ENCODE data around the gene DESI1.
"Not testable (repeated sequence)": the region's sequence is repeated elsewhere in the genome, so short reads cannot be mapped to it uniquely, and the experiment has no call there.

DESI1 gene

DNA sequence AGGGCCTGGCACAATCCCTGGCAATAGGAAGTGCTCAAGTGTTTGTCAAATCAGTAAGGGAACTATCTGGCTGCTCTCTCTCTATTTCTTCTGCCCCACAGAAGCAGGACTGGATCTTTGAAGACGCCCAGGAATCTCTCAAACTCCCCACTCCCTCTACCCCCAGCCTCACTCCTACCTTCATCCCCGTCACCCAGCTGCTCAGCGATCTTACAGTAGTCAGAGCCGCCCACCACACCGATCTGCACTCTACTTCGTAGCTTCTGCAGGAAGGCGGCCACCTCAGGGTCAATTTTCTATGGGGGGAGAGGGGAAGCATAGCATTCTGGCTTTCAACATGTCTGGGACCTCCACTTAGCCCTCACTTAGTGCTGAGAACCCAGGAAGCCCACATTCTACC, 34.9 kb downstream of the DESI1 start:
- no peak for DNase-seq (ENCODE audit: low spot score)

DNA sequence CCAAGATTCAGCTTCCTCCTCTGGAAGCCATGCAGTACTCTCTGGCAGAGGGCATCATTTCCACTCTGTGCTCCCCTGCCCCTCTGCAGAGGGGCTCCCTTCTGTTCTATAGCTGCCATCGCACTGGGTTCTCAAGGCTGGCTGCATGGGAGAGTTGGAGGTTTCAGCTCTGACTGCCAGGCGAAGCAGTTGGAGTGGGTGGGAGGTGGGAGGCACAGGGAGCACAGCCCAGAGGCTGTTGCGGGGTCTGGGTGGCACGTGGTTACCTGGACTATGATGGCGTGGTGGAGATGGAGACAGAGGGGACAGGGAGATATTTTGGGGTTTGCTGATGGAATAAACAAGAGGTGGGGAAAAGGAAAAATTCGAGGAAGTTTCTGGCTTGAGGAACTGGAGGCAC, 36.0 kb downstream of the DESI1 start:
- no peak for DNase-seq (ENCODE audit: low spot score)

DNA sequence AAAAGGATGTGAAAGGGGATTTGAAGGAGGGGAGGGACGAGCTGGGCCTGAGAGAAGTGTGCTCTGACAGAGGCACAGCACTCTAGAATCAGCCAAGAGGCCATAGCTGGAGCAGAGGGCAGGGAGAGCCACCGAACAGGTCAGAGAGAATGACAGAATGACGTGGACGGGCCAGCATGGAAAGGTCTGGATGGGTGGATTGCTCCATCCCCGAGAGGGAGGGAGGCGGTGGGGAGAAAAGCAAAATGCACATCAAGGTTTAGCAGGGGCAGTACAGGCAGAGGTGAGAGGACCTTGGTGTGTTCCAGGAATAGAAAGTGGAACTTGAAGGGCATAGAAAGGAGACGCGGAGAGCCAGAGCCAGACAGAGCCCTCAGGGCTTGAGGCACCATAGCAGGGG, 38.1 kb downstream of the DESI1 start:
- no peak for DNase-seq (ENCODE audit: low spot score)

DNA sequence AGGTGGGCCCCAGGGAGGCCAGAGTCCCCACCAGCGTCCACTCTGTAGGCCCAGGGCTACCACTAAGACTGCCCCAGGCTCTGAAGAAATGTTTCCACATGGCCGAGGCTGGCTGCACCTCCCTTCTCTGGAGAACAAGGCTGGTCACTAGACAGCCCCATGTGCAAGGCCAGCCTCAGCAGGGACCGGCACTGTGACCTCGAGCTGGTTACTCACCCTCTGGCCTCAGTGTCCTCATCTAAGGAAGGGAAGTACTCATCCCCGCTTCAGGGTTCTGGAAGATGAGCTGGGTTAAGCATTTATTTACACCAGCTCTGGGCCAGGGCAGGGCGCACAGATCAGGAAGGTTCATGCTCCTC, 40.9 kb downstream of the DESI1 start:
- no peak for DNase-seq (ENCODE audit: low spot score)

DNA sequence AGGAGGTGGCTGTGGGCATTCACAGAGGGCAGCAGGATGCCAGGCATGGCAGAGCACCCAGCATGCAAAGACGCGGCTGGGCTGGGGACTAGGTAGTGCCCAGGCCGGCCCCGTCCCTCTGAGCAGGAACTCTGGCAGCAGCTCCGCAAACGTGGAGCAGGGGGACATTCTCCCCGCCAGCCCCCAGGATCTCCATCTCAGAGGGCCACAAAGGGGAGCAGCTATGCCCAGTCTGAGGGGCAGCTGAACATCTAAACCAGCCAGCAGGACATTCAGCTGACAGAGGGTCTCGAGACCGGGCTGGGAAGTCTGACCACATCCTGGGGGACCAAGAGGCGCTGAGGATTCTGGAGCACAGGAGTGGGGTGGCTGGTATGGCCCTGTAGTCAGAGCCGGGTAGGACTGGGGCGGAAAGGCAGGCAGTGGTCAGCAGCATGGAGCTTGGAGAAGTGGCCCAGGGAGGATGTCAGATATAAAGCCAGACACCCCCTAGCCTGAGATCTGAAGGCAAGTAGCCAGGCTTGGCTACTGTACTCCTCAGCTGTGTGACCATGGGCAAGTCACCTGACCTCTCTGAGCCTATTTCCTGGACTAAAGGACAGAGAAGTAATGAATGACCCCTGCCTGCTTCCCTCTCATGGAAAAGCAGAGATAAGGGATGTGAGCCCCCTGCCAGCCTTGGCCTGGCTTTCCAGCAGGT, 41.4 kb downstream of the DESI1 start:
- no peak for DNase-seq (ENCODE audit: low spot score)

DNA sequence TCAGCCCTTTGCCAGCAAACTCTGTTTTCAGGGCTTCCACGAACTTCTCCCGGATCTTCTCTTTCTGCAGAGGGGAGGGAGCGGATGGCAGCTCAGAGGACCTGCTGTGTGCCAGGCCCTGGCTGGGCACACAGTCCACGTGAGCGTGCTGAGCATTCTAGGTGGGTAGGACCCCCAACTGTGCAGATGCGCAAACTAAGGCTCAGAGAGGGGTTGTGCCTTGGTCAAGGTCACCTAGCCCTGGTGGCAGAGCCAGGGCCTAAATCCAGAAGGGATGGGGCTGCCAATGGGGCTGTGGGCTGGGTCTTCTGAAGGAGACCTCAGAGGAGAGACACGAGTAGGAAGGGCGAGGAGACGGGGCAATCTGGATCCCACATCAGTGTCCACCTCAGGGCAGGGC, 42.0 kb downstream of the DESI1 start:
- DNase-seq (ENCODE audit: low spot score): no peak

DNA sequence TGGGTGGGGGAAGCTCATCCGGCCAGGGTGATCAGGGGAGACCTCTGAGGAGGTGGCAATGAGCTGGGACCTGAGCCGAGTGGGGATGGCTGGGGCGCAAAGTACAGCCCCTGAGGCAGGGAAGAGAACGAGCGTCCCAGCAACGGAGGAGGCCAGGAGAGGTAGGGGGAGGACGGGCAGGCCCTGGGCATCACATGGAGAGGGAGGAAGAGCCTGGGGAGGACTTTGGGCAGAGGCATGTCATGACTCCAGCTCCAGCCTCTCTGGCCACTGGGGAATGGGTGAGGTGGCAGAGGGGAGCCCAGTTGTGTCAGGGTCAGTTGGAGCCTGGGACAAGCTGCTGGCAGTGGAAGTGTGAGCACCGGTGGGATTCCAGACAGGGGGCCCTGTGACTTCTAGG, 42.7 kb downstream of the DESI1 start:
- no peak for DNase-seq (ENCODE audit: low spot score)

DNA sequence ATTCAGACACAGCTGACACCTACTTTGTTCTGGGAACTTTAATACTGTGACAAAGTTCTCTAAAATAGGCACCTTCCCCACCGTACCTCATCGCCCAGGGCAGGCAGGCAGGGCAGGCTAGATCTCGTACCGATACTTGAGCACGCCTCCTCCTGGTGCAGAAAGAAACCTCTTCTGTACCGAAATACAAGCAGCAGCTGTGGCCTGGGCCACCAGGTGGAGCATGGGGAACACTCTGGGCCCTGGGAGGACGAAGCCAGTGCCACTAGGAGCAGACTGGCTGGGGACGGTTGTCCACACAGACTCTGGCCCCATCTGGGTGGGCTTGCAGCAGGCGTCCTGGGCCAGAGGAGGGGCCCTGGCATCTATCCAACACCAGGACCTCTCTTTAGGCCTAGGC, 44.0 kb downstream of the DESI1 start:
- DNase-seq (ENCODE audit: low spot score): peak; percentile 84

DNA sequence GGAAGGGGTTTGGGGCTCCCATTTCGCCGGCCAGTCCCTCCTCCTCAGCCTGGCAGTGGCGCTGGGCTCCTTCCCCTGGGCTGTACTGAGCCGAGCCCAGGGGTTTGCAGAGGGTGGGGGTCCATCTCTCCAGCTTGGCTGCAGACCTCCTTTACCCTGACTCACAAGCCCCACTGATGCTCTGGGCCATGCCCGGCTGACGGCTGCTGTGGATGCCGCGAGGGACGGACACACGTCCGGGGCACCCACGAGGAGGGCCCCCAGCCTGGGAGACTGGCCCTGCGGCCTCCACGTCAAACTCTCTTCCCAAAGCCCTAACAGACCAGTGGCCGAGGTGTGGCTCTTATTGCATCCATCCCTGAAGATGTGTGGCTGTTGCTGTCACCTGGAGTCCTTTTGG, 45.3 kb downstream of the DESI1 start:
- DNase-seq (ENCODE audit: low spot score): no peak

DNA sequence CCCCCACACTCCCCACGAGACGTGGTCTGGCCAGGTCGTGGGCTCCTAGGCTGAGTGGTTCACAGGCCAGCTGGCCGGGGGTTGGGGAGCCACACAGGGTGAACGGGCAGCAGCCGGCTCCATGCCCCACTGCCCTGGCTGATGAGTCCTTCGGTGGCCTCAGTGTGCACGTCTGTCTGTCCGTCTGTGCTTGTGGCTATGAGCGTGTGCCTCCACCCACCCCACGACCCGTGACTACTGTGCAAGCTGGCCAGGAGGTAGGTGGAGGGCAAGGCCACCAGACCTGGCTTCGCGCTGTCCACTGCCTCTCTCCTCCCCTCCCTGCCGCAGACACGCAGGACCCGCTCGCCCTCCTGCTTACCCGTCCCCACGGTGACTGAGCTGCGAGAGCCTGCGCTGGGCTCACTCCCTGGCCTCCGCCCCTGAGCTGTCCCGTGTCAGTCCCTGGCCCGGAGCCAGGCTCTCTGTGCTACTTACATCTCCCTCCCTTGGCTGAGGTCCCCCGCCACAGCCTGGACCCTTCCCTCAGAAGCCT, 45.9 kb downstream of the DESI1 start:
- DNase-seq (ENCODE audit: low spot score): no peak

DNA sequence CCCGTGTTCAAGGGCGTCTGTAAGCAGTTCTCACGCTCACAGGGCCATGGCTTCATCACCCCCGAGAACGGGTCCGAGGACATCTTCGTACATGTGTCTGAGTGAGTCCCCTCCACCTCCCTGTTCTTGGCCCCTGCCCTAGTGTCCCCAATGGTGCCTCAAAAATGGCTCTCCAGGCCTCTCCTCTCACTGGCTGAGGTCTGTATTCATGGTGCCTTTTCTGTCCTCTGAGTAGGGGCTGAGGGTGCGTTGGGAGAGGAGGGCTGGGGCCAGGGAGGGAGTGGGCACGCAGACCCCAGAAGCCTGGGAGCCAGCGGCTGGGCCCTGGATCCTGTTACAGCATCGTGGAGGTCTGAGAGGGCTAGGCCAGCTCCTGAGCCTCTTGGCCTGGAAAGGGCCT, 47.2 kb downstream of the DESI1 start:
- DNase-seq (ENCODE audit: low spot score): no peak

DNA sequence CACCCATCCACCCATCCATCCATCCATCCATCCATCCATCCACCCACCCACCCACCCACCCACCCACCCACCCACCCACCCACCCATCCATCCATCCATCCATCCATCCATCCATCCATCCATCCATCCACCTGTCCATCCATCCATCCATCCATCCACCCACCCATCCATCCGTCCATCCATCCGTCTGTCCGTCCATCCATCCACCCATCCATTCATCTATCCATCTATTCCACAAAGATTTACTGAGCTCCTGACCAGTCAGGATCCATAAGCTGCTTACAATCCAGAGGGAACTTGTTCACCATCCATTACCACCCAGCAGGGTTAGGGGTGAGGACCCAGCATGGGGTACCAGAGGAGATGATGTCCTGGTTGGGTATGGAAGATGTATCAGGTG, 48.5 kb downstream of the DESI1 start:
- DNase-seq (ENCODE audit: low spot score): not testable (repeated sequence)

DNA sequence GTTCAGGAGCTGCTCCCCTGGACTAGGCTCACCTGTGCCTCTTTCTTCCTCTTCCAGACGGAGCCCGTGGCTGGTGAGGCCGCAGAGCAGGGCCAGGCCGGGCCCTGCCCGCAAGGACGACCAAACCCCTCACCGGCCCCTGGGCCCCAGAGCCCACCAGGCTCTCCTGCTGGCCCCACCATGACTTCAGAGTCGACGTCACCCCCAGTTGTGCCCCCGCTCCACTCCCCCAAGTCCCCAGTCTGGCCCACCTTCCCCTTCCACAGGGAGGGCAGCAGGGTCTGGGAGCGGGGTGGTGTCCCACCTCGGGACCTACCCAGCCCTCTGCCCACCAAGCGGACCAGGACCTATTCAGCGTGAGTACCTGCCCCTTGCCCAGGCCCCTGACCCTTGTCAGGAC, 49.1 kb downstream of the DESI1 start:
- no peak for DNase-seq (ENCODE audit: low spot score)

DNA sequence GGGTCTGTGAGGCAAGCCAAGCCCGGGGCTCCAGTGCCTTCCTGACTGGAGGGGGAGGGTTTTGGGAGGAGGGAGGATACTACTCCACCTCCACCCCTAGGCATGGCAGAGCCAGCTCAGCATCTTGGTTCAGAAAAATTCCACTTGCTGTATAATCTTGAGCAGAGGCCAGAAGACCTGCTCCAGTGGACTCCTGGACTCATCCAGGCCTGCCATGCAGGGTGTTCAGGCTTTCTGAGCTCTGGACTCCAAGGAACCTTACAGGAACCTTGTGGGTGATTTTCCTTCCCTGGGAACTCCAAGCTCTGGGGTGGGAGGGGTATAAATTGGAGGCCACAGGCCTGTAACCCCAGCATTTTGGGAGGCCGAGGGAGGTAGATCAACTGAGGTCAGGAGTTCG, 50.6 kb downstream of the DESI1 start:
- DNase-seq (ENCODE audit: low spot score): no peak

DNA sequence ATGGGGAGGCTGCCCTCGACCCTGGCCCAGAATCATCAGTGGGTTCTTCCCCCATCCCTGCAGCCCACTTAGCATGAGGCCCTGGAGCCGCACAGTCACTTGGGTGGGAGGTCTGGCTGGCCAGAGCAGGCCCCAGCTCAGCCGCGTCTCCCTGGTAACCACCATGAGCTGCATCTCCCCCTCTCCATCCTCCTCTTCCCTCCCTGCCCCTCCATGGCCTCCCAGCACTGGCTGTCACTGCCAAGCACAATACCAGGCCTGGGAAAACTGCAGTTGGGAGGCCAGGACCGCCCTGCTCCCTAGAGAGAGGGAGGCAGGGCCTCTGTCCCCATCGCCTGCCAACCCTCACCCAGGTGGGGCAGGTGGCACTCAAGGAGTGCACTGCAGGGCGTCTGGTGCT, 52.0 kb downstream of the DESI1 start:
- no peak for DNase-seq (ENCODE audit: low spot score)

DNA sequence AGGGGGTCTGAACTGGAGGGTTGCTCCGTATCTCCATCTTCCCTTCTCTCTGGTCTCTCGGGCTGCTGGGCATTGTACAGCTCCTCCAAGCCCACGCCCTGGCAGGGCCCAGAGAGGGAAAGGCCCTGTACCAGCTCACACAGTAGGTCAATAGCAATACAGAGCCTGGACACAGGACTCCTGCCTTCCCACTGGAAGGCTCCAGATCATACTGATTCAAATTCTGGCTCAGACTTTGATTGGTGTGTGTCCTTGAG, 53.4 kb downstream of the DESI1 start:
- no peak for DNase-seq (ENCODE audit: low spot score)

DNA sequence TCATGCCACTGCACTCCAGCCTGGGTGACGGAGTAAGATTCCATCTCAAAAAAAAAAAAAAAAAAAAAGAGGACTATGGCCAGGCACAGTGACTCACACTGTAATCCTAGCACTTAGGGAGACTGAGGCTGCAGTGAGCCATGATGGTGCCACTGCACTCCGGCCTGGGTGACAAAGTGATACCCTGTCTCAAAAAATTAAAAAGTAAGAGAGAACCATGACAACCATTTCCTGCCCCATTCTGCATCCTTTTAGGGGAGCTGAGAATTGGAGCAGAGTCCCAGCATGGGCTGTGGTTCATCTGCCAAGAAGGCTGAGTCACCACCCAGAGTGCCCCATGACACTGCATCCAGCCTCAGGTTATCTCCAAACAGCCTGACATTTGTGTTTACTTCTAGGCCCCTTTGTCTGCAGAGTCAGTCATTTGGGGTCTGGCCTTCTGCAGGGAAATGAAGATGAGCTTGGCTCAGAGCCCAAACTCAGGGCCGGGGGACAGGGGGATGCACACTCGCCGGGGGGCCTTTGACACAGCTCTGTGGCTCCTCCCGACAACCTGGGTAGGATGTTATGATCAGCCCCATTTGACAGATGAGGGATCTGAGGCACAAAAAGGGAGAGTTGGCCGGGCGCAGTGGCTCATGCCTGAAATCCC, 55.3 kb downstream of the DESI1 start:
- DNase-seq (ENCODE audit: low spot score): peak; percentile 84

DNA sequence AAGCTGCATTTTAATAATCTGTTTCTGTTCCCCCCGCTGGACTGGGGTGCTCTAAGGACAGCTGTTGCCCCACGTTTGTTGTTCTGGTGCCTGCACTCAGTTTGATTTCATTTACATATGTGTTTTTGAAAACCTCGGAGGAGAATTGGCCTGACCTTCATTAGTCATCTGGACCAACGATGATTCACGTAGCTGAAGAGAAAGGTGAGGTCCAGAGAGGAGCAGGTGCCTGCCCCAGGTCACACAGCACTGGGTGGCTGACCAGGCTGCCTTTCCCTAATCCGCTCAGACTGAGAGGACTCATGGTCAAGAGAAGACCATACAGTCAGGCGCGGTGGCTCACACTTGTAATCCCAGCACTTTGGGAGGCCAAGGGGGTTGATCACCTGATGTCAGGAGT, 56.3 kb downstream of the DESI1 start:
- DNase-seq (ENCODE audit: low spot score): no peak

DNA sequence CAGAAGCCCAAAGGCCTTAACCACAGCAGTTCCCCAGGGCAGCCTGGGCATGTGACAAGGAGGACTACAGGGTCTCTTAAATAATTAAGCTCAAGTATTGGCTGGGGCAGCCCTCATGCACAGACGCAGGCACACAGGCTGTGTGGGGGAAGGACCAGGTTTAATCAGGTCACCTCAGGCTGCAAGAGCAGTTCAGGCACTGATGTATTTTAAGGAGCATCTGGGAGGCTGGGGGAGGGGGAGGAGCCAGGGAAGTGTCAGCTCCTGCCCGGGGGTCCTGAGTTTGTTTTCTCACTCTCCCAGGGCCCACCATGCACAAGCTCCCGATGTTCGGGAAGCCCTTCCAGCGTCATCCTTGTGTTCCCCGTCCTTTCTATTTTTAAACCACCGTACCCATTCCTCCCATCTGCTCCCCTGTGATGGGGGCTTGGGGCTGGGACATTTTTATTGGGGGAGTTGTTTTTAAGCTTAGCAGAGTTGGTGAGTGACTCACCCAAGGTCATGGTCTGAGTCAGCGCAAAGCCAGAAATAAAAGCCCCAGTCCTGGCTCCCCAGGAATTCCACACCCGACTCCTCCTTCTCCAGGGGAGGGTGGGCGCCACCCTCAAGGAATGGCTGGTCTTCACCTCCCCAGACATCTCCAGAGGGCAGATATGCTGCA, 57.7 kb downstream of the DESI1 start:
- DNase-seq (ENCODE audit: low spot score): no peak

DNA sequence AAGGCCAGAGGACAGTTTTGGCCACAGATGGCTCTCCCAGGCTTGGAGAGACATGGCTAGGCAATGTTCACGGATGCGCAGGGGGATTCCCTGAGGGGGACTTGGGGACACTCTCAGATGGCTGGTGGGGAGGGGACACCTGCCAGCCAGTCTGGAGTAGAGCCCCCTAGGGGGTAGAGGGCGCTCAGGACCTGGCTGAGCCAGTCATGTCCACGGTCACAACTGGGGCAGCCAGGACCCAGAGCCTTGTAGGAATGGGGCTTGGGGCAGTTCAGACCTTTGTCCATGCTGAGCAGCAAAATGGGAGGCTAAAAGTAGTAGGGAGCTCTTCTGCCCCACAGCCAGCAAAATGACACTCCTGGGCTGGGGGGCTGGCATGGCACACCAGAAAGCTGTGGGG, 58.4 kb downstream of the DESI1 start:
- no peak for DNase-seq (ENCODE audit: low spot score)

DNA sequence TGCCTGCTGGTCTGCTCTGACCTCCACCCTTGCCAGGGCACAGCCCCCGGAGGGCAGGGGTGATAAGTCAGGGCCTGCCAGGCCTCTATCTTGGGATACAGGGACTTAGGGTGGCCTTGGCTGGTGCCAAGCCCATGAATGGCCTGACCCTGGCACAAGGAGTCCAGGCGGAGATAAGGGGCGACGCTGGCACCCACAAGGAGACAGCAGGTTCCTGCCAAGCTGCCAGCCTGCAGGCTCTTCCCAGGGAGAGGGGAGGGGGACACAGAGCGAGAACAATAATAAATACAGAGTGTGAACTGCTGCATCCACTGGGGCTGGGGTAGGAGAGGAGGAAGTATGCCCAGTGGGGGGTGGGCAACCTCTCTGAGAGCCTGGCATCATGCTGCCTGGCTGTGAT, 59.1 kb downstream of the DESI1 start:
- no peak for DNase-seq (ENCODE audit: low spot score)

DNA sequence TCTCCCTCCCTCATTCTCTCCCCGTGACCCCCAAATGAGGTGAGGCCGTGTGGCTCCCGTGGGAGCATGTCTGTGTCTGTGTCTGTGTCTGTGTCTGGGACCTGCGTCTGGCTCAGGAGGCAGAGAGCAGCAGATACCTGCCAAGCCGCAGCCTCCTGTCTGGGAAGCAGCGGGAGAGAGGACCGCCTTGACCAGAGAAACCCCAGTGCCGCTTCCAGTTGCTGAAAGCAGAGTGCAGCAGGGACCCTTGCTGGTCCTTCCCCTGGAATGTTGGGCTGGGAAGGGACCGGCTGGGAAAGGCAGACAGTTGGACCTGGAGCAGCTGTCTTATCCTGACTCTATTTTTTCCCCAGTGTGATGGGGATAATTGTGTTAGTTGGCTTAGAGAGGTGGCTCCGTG, 59.5 kb downstream of the DESI1 start:
- DNase-seq (ENCODE audit: low spot score): peak; percentile 61

DNA sequence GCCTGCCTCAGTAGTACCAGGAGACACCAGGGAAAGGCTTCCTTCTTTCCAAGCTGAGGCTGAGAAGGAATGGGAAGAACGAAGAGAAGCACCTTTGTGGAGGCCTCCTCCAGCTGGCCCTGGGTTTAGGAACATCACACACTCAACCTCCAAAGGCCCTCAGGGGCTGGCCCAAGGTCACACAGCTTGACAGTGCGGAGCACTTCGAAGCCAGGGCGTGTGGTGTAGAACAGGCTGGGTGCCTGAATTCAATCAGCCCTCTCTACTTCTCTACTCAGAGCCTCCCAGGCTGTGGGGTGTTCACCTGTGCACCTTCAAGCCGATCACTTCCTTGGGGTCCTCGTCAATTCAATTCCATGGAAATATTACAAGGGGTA, 60.8 kb downstream of the DESI1 start:
- no peak for DNase-seq (ENCODE audit: low spot score)

DNA sequence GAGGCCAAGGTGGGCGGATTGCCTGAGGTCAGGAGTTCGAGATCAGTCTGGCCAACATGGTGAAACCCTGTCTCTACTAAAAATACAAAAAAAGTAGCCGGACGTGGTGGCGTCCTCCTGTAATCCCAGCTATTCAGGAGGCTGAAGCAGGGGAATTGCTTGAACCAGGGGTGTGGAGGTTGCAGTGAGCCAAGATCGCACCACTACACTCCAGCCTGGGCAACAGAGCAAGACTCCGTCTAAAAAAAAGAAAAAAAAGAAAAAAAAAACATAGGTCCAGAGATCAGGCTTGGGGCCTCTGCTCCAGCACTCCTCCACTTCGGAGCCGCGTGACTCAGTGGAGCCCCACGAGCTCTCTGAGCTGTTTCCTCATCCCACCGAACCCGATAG, 62.6 kb downstream of the DESI1 start:
- DNase-seq (ENCODE audit: low spot score): not testable (repeated sequence)

Measured in cerebellar cortex (tissue), 1 donor.